Motor neuron (in vitro differentiated cells): ENCODE measurements around the gene DLG1. TPM values are rescaled to one million over a fixed set of nuclear protein-coding genes. Genes with fewer than 3 reads are reported as not detected.
A peak's percentile ranks its signal among the peaks of the same experiment; 100 is the strongest.

ENCODE experiments used
- ATAC-seq, 8 experiments: fragments of 200-7000 bp; cut with Tn5 transposase; replicated peaks in 6 of 8; 2 replicates each; pipeline ENCODE4 v1.8.0; 2021; ENCODE audit warnings: mild to moderate bottlenecking in 8 of 8, moderate library complexity in 8 of 8
- H3K27ac ChIP-seq, 2 donors: fragments of 250-450 bp; sonication (Bioruptor Pico); 2 replicates each; pipeline ENCODE4 v1.9.0; 2021; ENCODE audit warnings: antibody characterized with exemption in 2 of 2, mild to moderate bottlenecking in 2 of 2, moderate library complexity in 1 of 2
- H3K4me1 ChIP-seq, 2 donors: fragments of 250-450 bp; sonication (Bioruptor Pico); replicated peaks in 1 of 2; 2 replicates each; pipeline ENCODE4 v1.6.1; 2021; ENCODE audit warnings: antibody characterized with exemption in 2 of 2, mild to moderate bottlenecking in 2 of 2, moderate library complexity in 1 of 2
- H3K4me3 ChIP-seq, 5 donors: fragments of 250-450 bp; sonication (Bioruptor Pico); 2 replicates each; pipeline ENCODE4 v1.9.0; 2021; ENCODE audit warnings: antibody characterized with exemption in 5 of 5, mild to moderate bottlenecking in 5 of 5, moderate library complexity in 4 of 5
- WGBS, 10 experiments: fragments of 450-650 bp; shearing (Covaris generic); methylation state at CpG; one replicate each; pipeline ENCODE4 v1.0.0; 2022; 5-methylcytosine and 5-hydroxymethylcytosine counted together
- in situ Hi-C, 9 experiments: fragments of 400-800 bp; cut with MboI; loops; one replicate each; pipeline ENCODE4 v1.15.0; 2021; ENCODE audit warnings: low sequenced_read_pairs in 9 of 9, low pct_unique_long_range_greater_than_20kb in 2 of 9; ENCODE audit not compliant: unreplicated experiment in 9 of 9
- total RNA-seq, 8 experiments: library from RNA; unstranded; fragments of 300-600 nt; gene quantifications; 2 replicates each; pipeline versions ENCODE4 v1.2.3 to v1.2.4, GENCODE V29; 2022

Gene DLG1
- total RNA-seq, 8 experiments from 2014 or later: 20.3 to 109 (median 47.7) TPM

- Histone ChIP-seq H3K4me1 (peaks cover 37 to 41% of the 10 kb centered on the region in 2 donors), H3K27ac (peak overlapping the region in 1 of 2 donors; percentile 32), H3K4me3 (no peak overlapping the region)
- in situ Hi-C loops: no loop called here
- 80 to 100% (median 96%) methylated on average over 1 to 5 of the region's 13 CpGs; no CpG with 5 or more reads in 4 of the 10 experiments for WGBS, 10 experiments
- ATAC-seq: peak in 4 of 8 experiments; percentile 43 to 71 (median 52)
Observed at GRCh38 chr3:197335428-197336132, 37.2 kb upstream of the DLG1 start.

- 25 to 100% (median 70%) methylated on average over 2 to 10 of the region's 11 CpGs; no CpG with 5 or more reads in 2 of the 10 experiments for WGBS, 10 experiments
- Histone ChIP-seq H3K4me3 (no peak overlapping the region), H3K27ac (no peak overlapping the region)
Observed at GRCh38 chr3:197333901-197334639, 35.7 kb upstream of the DLG1 start.

GRCh38 chr3:197331131-197331530 lies 32.7 kb upstream of the DLG1 start:
- Histone ChIP-seq H3K4me1 (peaks cover 23 to 25% of the 10 kb centered on the region in 2 donors), H3K27ac (no peak overlapping the region), H3K4me3 (no peak overlapping the region)
- 0 to 92% (median 88%) methylated on average over 1 to 2 of the region's 3 CpGs; no CpG with 5 or more reads in 5 of the 10 experiments for WGBS, 10 experiments
- ATAC-seq: peak in 3 of 8 experiments; percentile 18 to 52 (median 48)
- in situ Hi-C loops: no loop called here

More at GRCh38 chr3:197333901-197334639, 35.7 kb upstream of the DLG1 start:
- in situ Hi-C loops: no loop called here
- H3K4me1 ChIP-seq: peaks cover 23 to 26% of the 10 kb centered on the region in 2 donors
- peak in 1 of 8 experiments; percentile 36 for ATAC-seq

GRCh38 chr3:197329382-197329781 lies 31.0 kb upstream of the DLG1 start:
- WGBS, 10 experiments: 16 to 100% (median 76%) methylated on average over 1 to 3 of the region's 3 CpGs; no CpG with 5 or more reads in 1 of the 10 experiments
- in situ Hi-C loops: no loop called here
- Histone ChIP-seq H3K4me1 (peaks cover 14 to 17% of the 10 kb centered on the region in 2 donors), H3K4me3 (no peak overlapping the region), H3K27ac (no peak overlapping the region)
- ATAC-seq: no peak

- peaks cover 5 to 7% of the 10 kb centered on the region in 2 donors for H3K4me1 ChIP-seq
- 83 to 100% (median 94%) methylated on average over 1 to 6 of the region's 6 CpGs for WGBS, 10 experiments
- in situ Hi-C loops: no loop called here
- no peak for ATAC-seq
- H3K27ac ChIP-seq: no peak overlapping the region
- no peak overlapping the region for H3K4me3 ChIP-seq
Observed at GRCh38 chr3:197328198-197328597, 29.8 kb upstream of the DLG1 start.

- Histone ChIP-seq H3K4me3 (no peak overlapping the region), H3K27ac (no peak overlapping the region), H3K4me1 (peaks cover 3 to 5% of the 10 kb centered on the region in 2 donors)
- peak in 7 of 8 experiments; percentile 62 to 100 (median 95) for ATAC-seq
- 0 to 67% (median 15%) methylated on average over 1 to 3 of the region's 3 CpGs; no CpG with 5 or more reads in 2 of the 10 experiments for WGBS, 10 experiments
- in situ Hi-C loops: no loop called here
Observed at GRCh38 chr3:197327701-197328100, 29.3 kb upstream of the DLG1 start.

GRCh38 chr3:197325773-197326172 lies 27.4 kb upstream of the DLG1 start:
- Histone ChIP-seq H3K4me1 (no peaks in the 10 kb centered on the region), H3K27ac (no peak overlapping the region), H3K4me3 (no peak overlapping the region)
- no peak for ATAC-seq
- in situ Hi-C loops: no loop called here
- WGBS, 10 experiments: 72 to 100% (median 89%) methylated on average over 1 to 7 of the region's 7 CpGs

GRCh38 chr3:197322149-197322548 lies 23.7 kb upstream of the DLG1 start:
- Histone ChIP-seq H3K4me3 (no peak overlapping the region), H3K27ac (no peak overlapping the region), H3K4me1 (no peaks in the 10 kb centered on the region)
- in situ Hi-C loops: no loop called here
- 14 to 100% (median 96%) methylated on average over 1 of the region's 1 CpG; no CpG with 5 or more reads in 4 of the 10 experiments for WGBS, 10 experiments
- ATAC-seq: no peak

GRCh38 chr3:197320582-197320981 lies 22.2 kb upstream of the DLG1 start:
- ATAC-seq: no peak
- WGBS, 10 experiments: 0 to 89% (median 56%) methylated on average over 1 of the region's 1 CpG; no CpG with 5 or more reads in 3 of the 10 experiments
- H3K4me1 ChIP-seq: no peaks in the 10 kb centered on the region
- in situ Hi-C loops: no loop called here
- no peak overlapping the region for H3K4me3 ChIP-seq
- H3K27ac ChIP-seq: no peak overlapping the region

GRCh38 chr3:197317250-197317963 lies 19.0 kb upstream of the DLG1 start:
- no peak overlapping the region for H3K27ac ChIP-seq
- WGBS, 10 experiments: 21 to 100% (median 73%) methylated on average over 1 to 9 of the region's 9 CpGs; no CpG with 5 or more reads in 2 of the 10 experiments
- peak in 2 of 8 experiments; percentile 69 to 81 for ATAC-seq

GRCh38 chr3:197312431-197312830 lies 14.0 kb upstream of the DLG1 start:
- no peak for ATAC-seq
- H3K27ac ChIP-seq: no peak overlapping the region

More at GRCh38 chr3:197317250-197317963, 19.0 kb upstream of the DLG1 start:
- in situ Hi-C loops: no loop called here
- Histone ChIP-seq H3K4me3 (no peak overlapping the region), H3K4me1 (no peaks in the 10 kb centered on the region)

GRCh38 chr3:197311591-197311990 lies 13.2 kb upstream of the DLG1 start:
- peaks cover 9 to 17% of the 10 kb centered on the region in 2 donors for H3K4me1 ChIP-seq
- in situ Hi-C loops: no loop called here
- no peak overlapping the region for H3K27ac ChIP-seq
- H3K4me3 ChIP-seq: no peak overlapping the region
- WGBS, 10 experiments: 87 to 100% (median 100%) methylated on average over 1 to 3 of the region's 3 CpGs
- no peak for ATAC-seq

More at GRCh38 chr3:197312431-197312830, 14.0 kb upstream of the DLG1 start:
- no peak overlapping the region for H3K4me3 ChIP-seq
- whole genome bisulfite sequencing, 10 experiments: 70 to 100% (median 100%) methylated on average over 1 of the region's 1 CpG; no CpG with 5 or more reads in 3 of the 10 experiments
- in situ Hi-C loops: no loop called here
- peaks cover 9 to 17% of the 10 kb centered on the region in 2 donors for H3K4me1 ChIP-seq
